ENCODE measurements around the gene FUT7.
A peak's percentile ranks its signal among the peaks of the same experiment; 100 is the strongest.

The FUT7 gene

GRCh38 chr9:137031904-137032640 is at the start of gene FUT7:
Gene FUT7, minus strand, starts transcription at chr9:137032088. Its CDS starts 97 bp downstream, at chr9:137031991.
- no peak for DNase-seq

GRCh38 chr9:137080260-137081122 is 48.6 kb upstream of the FUT7 start:
- no peak for DNase-seq

GRCh38 chr9:137079401-137079787 is 47.5 kb upstream of the FUT7 start:
- DNase-seq, result no peak

GRCh38 chr9:137078701-137079400 is 47.0 kb upstream of the FUT7 start:
- no peak for DNase-seq

GRCh38 chr9:137077758-137078693 is 46.1 kb upstream of the FUT7 start:
- peak; percentile 48 for DNase-seq

GRCh38 chr9:137077010-137077747 is 45.3 kb upstream of the FUT7 start, which contains the start of gene UAP1L1:
Gene UAP1L1, plus strand, starts transcription at chr9:137077517. Its CDS starts 16 bp downstream, at chr9:137077533.
- peak; percentile 60 for DNase-seq

GRCh38 chr9:137076636-137077009 is 44.7 kb upstream of the FUT7 start:
- DNase-seq, result no peak

- no peak for DNase-seq
Measured at GRCh38 chr9:137075275-137075775, 43.4 kb upstream of the FUT7 start.

- no peak for DNase-seq
Measured at GRCh38 chr9:137074657-137075274, 42.9 kb upstream of the FUT7 start.

- no peak for DNase-seq
Measured at GRCh38 chr9:137073992-137074399, 42.1 kb upstream of the FUT7 start.

- DNase-seq, result no peak
Measured at GRCh38 chr9:137071282-137071681, 39.4 kb upstream of the FUT7 start.

GRCh38 chr9:137070906-137071275 is 39.0 kb upstream of the FUT7 start:
- DNase-seq, result no peak

GRCh38 chr9:137070201-137070905 is 38.5 kb upstream of the FUT7 start, which contains the start of gene SAPCD2:
Gene SAPCD2, minus strand, starts transcription at chr9:137070557. Its CDS starts 97 bp downstream, at chr9:137070460.
- peak; percentile 79 for DNase-seq

GRCh38 chr9:137069508-137070091 is 37.7 kb upstream of the FUT7 start:
- peak; percentile 33 for DNase-seq

- DNase-seq, result peak; percentile 30
Measured at GRCh38 chr9:137068539-137069507, 36.9 kb upstream of the FUT7 start.

- peak; percentile 85 for DNase-seq
Measured at GRCh38 chr9:137067860-137068538, 36.1 kb upstream of the FUT7 start.

GRCh38 chr9:137066096-137066861 is 34.4 kb upstream of the FUT7 start:
- no peak for DNase-seq
